Left kidney (tissue), 2 donors: Measurements from ENCODE around the gene RUFY2. TPM values are rescaled to one million over a fixed set of nuclear protein-coding genes. Genes with fewer than 3 reads are reported as not detected.

Experiments used
- DNase-seq: peaks from one replicate; pipeline ENCODE4 v3.0.0-alpha.2; 2013
- polyA plus RNA-seq: library from polyadenylated mRNA; unstranded; fragments of 120-200 nt; gene quantifications from one replicate; pipeline ENCODE4 v1.2.1, GENCODE V29; 2013; ENCODE audit not compliant: insufficient read length

Gene RUFY2
- polyA plus RNA-seq, 1 donor = 43.0 TPM

- no peak for DNase-seq
Observed at GRCh38 chr10:68364101-68364886, 42.8 kb downstream of the RUFY2 start.

GRCh38 chr10:68362590-68362989 is 44.5 kb downstream of the RUFY2 start:
- no peak for DNase-seq

- no peak for DNase-seq
Observed at GRCh38 chr10:68359189-68359588, 47.9 kb downstream of the RUFY2 start.

GRCh38 chr10:68353537-68353936 is 53.5 kb downstream of the RUFY2 start:
- no peak for DNase-seq

- no peak for DNase-seq
Observed at GRCh38 chr10:68348265-68348741, 58.8 kb downstream of the RUFY2 start.

- no peak for DNase-seq
Observed at GRCh38 chr10:68346774-68347173, 60.3 kb downstream of the RUFY2 start.

GRCh38 chr10:68345621-68346020 is 61.5 kb downstream of the RUFY2 start:
- DNase-seq = no peak

- no peak for DNase-seq
Observed at GRCh38 chr10:68342909-68343516, 64.1 kb downstream of the RUFY2 start.

- DNase-seq = no peak
Observed at GRCh38 chr10:68340358-68341080, 66.6 kb downstream of the RUFY2 start.

GRCh38 chr10:68336754-68337351 is 70.2 kb downstream of the RUFY2 start:
- no peak for DNase-seq

- no peak for DNase-seq
Observed at GRCh38 chr10:68334672-68335467, 72.2 kb downstream of the RUFY2 start.

- DNase-seq = peak; percentile 26
Observed at GRCh38 chr10:68333440-68334431, 73.3 kb downstream of the RUFY2 start.

GRCh38 chr10:68333058-68333395 is 74.0 kb downstream of the RUFY2 start:
- DNase-seq = no peak

- peak; percentile 88 for DNase-seq
Observed at GRCh38 chr10:68332259-68333057, 74.6 kb downstream of the RUFY2 start, which contains the start of gene PBLD. Gene PBLD (minus strand): TSS chr10:68332928. CDS start chr10:68306844, 26,084 bp downstream.

- peak; percentile 97 for DNase-seq
Observed at GRCh38 chr10:68331455-68332258, 75.4 kb downstream of the RUFY2 start, which contains the start of gene HNRNPH3. Gene HNRNPH3 (plus strand): TSS chr10:68332064. CDS start chr10:68337222, 5,158 bp downstream.

- DNase-seq = no peak
Observed at GRCh38 chr10:68330852-68331454, 76.1 kb downstream of the RUFY2 start.

- DNase-seq = no peak
Observed at GRCh38 chr10:68329506-68329861, 77.6 kb downstream of the RUFY2 start.
